ENCODE results near the gene SNN. TPM values are rescaled to one million over a fixed set of nuclear protein-coding genes. Genes with fewer than 3 reads are reported as not detected.

SNN gene
- 10 to 100 TPM in 1 of 2 donors, 1 to 10 TPM in 1; 7.5 to 10.9 TPM for total RNA-seq

- 7 to 28% methylated on average over 17 to 72 of the region's 93 CpGs for WGBS, 2 donors
- peaks cover 33% of the 10 kb centered on the region for H3K4me1 ChIP-seq
- intact Hi-C loops (cut with DNase I) = no loop called here
- ATAC-seq = peak; percentile 94
- H3K27ac ChIP-seq = peak within 1 kb of the TSS; percentile 27 to 58 (median 46)
- H3K4me3 ChIP-seq = peak within 1 kb of the TSS; percentile 65 to 83
- peak; percentile 87 to 92 (median 90) for DNase-seq
- H3K9me3 ChIP-seq = no peaks in the 10 kb centered on the region
- H3K36me3 ChIP-seq (replicated peaks in 1 of 2; ENCODE audit: insufficient read depth in 1 of 2, low read depth in 2 of 2) = no peaks in the 10 kb centered on the region
- TF ChIP-seq, protein P1, sequence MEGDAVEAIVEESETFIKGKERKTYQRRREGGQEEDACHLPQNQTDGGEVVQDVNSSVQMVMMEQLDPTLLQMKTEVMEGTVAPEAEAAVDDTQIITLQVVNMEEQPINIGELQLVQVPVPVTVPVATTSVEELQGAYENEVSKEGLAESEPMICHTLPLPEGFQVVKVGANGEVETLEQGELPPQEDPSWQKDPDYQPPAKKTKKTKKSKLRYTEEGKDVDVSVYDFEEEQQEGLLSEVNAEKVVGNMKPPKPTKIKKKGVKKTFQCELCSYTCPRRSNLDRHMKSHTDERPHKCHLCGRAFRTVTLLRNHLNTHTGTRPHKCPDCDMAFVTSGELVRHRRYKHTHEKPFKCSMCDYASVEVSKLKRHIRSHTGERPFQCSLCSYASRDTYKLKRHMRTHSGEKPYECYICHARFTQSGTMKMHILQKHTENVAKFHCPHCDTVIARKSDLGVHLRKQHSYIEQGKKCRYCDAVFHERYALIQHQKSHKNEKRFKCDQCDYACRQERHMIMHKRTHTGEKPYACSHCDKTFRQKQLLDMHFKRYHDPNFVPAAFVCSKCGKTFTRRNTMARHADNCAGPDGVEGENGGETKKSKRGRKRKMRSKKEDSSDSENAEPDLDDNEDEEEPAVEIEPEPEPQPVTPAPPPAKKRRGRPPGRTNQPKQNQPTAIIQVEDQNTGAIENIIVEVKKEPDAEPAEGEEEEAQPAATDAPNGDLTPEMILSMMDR (IDR thresholded peaks at IDR 0.05) = no peak
- TF ChIP-seq POLR2A (IDR thresholded peaks at IDR 0.05) = peak in 1 of 3 donors; percentile 19
- no peaks in the 10 kb centered on the region for H3K27me3 ChIP-seq
Measured at GRCh38 chr16:11667824-11668622, at the start of gene SNN. Gene SNN (plus strand): TSS chr16:11668455. CDS start chr16:11676060, 7,605 bp downstream.

DNA sequence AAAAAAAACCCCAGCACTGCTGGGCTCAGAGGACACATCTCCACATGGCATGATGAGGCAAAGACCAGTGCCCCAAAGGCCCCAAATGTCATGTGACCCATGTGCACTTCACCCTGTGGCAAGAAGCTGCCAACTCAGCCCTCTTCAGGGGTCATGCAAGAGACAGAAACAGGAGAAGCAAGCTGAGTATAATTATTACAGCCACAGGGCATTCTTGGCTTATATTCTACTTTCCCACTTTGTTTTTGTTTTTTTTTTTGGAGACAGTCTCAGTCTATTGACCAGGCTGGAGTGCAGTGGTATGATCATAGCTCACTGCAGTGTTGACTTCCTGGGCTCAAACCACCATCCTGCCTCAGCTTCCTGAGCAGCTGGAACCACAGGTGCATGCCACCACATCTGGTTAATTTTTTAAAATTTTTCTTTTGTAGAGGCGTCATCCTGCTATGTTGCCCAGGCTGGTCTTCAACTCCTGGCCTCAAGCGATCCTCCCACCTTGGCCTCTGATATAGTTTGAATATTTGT is 48.9 kb upstream of the SNN start:
- peak overlapping the region in 1 of 4 donors; percentile 37 for H3K27ac ChIP-seq
- TF ChIP-seq, protein P1 (IDR thresholded peaks at IDR 0.05) = no peak
- TF ChIP-seq POLR2A (IDR thresholded peaks at IDR 0.05) = no peak
- no peaks in the 10 kb centered on the region for H3K9me3 ChIP-seq
- peak in 1 of 4 donors; percentile 63 for DNase-seq
- no peak for ATAC-seq
- intact Hi-C loops (cut with DNase I) = no loop called here
- H3K4me3 ChIP-seq = no peak overlapping the region
- no peaks in the 10 kb centered on the region for H3K36me3 ChIP-seq (replicated peaks in 1 of 2; ENCODE audit: insufficient read depth in 1 of 2, low read depth in 2 of 2)
- H3K4me1 ChIP-seq = peaks cover 3% of the 10 kb centered on the region
- WGBS, 2 donors = 87 to 95% methylated on average over 2 of the region's 2 CpGs
- H3K27me3 ChIP-seq = no peaks in the 10 kb centered on the region

DNA sequence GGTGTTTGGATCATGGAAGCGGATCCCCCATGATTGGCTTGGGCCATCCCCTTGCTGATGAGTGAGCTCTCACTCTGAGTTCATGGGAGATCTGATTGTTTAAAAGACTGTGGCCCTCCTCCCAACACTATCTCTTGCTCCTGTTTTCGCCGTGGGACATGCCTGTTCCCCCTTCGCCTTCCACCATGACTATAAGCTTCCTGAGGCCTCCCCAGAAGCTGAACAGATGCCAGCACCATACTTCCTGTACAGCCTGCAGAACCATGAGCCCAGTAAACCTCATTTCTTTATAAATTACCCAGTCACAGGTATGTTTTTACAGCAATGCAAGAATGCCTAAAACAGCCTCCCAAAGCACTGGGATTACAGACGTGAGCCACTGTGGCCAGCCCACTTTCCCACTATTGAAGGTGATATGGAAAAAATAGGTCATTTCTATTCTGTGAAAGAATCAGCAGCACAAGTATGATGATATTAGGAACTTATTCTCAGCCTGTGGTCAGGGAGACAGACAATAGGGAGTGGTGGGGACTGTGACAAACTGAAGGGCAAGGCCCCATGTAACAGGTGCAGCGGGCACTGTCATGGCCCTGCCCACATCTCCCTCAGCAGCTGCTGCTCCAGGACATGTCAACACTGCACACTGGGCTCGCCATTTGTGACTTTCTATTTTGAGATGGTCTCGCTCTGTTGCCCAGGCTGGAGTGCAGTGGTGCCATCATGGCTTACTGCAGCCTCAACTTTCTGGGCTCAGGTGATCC is 47.8 kb upstream of the SNN start:
- DNase-seq = no peak
- TF ChIP-seq, protein P1 (IDR thresholded peaks at IDR 0.05) = no peak
- no peak for TF ChIP-seq POLR2A (IDR thresholded peaks at IDR 0.05)
- ATAC-seq = no peak
- H3K27ac ChIP-seq = no peak overlapping the region
- H3K9me3 ChIP-seq = no peaks in the 10 kb centered on the region
- 83 to 95% methylated on average over 8 of the region's 8 CpGs for WGBS, 2 donors
- H3K4me3 ChIP-seq = no peak overlapping the region
- peaks cover 3% of the 10 kb centered on the region for H3K4me1 ChIP-seq
- H3K27me3 ChIP-seq = no peaks in the 10 kb centered on the region
- H3K36me3 ChIP-seq (replicated peaks in 1 of 2; ENCODE audit: insufficient read depth in 1 of 2, low read depth in 2 of 2) = no peaks in the 10 kb centered on the region
- intact Hi-C loops (cut with DNase I) = no loop called here

DNA sequence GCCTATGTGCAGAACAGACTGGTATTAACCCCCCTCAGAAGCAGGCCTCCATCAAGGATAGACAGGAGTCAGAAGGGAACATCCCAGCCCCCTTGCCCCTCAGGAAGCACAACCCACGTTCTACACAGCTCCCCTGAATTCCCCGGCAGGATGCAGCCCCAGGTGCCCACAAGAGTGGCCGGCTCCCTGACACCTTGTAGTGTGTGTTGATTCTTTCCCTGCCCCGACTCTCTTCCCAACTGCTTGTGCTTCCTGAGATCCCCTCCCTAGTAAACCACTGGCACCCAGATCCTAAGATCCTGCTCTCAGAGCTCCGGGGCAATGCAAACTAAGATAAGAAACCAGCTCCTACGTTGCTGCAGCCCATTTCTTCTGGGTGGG is 46.7 kb upstream of the SNN start:
- Histone ChIP-seq H3K27me3 (no peaks in the 10 kb centered on the region), H3K4me1 (no peaks in the 10 kb centered on the region), H3K4me3 (no peak overlapping the region), H3K36me3 (replicated peaks in 1 of 2; ENCODE audit: insufficient read depth in 1 of 2, low read depth in 2 of 2) (no peaks in the 10 kb centered on the region), H3K27ac (no peak overlapping the region), H3K9me3 (no peaks in the 10 kb centered on the region)
- ATAC-seq = no peak
- intact Hi-C loops (cut with DNase I) = no loop called here
- no peak for TF ChIP-seq POLR2A (IDR thresholded peaks at IDR 0.05)
- TF ChIP-seq, protein P1 (IDR thresholded peaks at IDR 0.05) = no peak
- DNase-seq = no peak
- WGBS, 2 donors = 65 to 66% methylated on average over 5 to 6 of the region's 6 CpGs
